Right ventricle myocardium inferior (tissue), 1 donor: ENCODE data around the gene SUSD4. TPM values are rescaled to one million over a fixed set of nuclear protein-coding genes. Genes with fewer than 3 reads are reported as not detected.

Source experiments
- ATAC-seq: fragments of 200-7000 bp; cut with Tn5 transposase; one replicate; pipeline ENCODE4 v1.9.1; 2020; ENCODE audit warnings: mild to moderate bottlenecking, moderate library complexity
- DNase-seq: peaks from one replicate; pipeline ENCODE4 v3.0.0; 2021; ENCODE audit errors: missing footprints
- intact Hi-C: fragments of 100-400 bp; cut with DNase I; formaldehyde crosslinking; loops from one replicate; pipeline ENCODE4 v1.11.0; 2022
- total RNA-seq: library from RNA; stranded (reverse); fragmentation: NEBNext Ultra II Directional; extraction: Animal tissue kit (Norgen Biotek cat#: 25700); gene quantifications from one replicate; pipeline ENCODE4 v1.2.1, GENCODE V29; 2021
- donor health status: DM: no; HTN: yes; CAD: no; lungs with severe emphysema.

SUSD4 gene
- total RNA-seq, 1 donor from 2014 or later = 8.7 TPM

DNA sequence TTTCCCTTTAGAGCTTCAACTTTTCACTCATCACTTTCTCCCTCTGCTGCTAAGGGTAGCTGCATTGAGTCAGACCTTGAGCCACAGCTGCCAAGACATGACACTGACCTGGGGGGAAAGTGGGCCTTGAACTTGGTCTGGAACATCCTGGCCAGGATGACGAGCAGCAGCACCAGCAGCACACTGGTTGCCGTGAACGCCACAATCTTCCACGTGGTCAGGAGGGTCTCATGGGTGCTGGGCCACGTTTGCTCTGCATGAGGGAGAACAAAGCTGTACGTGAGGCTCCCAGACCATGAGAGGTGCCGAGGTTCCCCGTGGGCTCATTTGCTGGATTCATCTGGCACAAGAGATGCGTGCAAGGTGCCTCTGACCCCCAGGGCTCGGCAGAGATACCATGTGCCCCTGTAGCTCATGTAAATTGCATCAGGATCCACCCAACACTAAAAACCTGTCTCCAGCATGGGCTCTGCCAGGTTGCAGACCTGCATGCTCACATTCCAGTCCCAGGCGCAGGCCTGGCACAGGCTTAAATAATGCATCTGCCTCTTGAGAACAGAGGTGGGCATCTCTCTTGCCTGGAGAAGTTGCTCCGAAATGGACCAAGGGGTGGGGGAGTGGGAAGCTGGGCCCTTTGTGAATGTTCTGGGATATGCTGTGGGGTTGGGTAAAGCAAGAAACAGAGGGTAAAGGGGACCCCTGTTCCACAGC, 136.3 kb downstream of the SUSD4 start:
- DNase-seq = no peak
- intact Hi-C loops = no loop called here
- no peak for ATAC-seq

DNA sequence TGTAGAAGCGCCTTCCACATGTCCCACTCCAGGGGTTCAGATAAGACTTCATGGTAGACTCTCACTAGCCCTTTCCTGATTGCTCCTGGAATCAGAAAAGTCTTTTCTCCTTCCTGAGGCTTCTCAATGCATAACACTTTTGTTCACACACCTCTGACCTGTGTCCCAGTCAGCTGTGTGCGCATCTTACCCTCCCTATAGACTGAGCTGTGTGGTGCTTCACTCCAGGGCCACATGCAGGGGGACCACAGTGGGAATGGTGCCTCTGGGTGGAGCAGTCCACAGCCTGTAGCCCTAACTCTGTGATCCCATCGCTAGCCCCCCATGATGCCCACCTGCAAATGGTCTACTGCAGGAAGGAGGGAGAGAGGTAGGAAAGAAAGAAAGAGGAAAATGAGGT, 136.9 kb downstream of the SUSD4 start:
- no peak for ATAC-seq
- DNase-seq = no peak
- intact Hi-C loops = no loop called here

DNA sequence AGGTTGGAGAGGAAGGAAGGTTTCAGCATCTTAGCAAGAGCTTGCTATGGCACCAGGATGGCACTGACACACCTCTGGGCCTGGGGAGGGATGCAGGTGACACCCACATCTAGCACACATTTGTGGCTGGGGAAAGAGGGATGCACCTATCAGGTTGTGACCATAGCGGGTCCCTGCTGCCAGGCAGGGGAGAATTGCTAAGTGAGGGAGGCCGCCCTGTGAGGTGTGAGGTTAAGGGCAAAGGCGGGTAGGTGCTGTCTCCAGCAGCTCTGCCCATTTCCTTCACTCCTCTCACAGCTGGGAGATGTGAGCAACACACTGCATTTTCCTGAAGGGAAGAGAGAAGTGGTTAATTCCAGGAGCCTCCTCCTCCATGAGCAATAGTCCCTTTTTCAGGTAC, 137.7 kb downstream of the SUSD4 start:
- DNase-seq = no peak
- intact Hi-C loops = no loop called here
- no peak for ATAC-seq

DNA sequence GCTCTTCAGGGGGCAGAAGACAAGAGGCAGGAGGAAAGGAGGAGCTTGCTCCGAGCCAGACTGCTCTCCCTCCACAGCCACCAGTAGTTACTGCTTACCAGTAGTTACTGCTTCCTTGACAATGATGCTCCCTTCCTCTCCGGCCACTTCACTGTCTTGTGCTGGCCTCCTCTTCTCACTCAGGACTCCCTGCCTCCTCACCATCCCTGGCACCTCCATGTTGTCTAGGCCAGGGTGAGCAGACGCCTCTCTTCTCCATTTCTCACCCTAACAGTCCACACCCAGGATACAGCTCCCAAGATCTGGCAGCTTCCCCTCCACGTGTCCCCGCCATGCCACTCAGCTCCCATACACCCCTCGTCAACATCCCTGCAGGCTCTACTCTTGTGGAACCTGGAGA, 138.5 kb downstream of the SUSD4 start:
- intact Hi-C loops = no loop called here
- no peak for DNase-seq

DNA sequence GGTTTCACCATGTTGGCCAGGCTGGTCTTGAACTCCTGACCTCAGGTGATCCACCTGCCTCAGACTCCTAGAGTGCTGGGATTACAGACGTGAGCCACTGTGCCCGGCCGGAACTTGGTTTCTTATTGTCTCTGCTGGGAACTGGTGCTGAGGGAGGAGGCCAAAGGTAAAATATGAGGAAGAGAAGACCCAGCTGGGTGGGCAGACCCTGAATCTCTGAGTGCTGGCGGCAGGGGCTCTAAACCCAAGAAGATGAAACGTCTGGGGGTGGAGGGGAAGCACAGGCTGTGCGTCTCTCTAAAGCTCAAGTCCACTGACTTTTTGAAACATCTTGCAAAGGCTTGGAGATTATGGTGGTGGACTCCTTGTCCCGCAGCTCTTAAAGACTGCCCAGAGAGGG, 138.9 kb downstream of the SUSD4 start:
- intact Hi-C loops = no loop called here
- ATAC-seq = no peak
- DNase-seq = no peak

More for the DNA sequence above, 138.5 kb downstream of the SUSD4 start:
- ATAC-seq = no peak

DNA sequence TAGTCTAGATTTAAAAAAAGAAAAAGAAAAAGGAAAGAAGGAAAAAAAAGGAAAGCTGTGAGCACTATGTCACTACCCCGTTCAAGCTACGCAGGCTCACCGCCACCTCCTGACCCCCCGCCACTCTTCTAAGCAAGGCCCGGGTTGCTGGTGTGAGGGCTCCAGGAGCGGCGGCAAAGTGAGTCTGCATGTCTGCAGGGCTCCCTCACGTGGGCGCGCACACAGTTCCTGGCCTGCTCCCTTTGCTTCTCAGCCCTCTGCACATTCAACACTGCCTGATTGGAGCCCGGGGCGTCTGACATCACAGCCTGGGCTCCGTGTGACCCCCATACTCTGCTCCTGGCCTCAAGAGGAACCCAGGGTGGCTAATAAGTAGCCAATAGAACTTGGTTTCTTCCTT, 139.5 kb downstream of the SUSD4 start:
- intact Hi-C loops = no loop called here
- ATAC-seq = no peak

DNA sequence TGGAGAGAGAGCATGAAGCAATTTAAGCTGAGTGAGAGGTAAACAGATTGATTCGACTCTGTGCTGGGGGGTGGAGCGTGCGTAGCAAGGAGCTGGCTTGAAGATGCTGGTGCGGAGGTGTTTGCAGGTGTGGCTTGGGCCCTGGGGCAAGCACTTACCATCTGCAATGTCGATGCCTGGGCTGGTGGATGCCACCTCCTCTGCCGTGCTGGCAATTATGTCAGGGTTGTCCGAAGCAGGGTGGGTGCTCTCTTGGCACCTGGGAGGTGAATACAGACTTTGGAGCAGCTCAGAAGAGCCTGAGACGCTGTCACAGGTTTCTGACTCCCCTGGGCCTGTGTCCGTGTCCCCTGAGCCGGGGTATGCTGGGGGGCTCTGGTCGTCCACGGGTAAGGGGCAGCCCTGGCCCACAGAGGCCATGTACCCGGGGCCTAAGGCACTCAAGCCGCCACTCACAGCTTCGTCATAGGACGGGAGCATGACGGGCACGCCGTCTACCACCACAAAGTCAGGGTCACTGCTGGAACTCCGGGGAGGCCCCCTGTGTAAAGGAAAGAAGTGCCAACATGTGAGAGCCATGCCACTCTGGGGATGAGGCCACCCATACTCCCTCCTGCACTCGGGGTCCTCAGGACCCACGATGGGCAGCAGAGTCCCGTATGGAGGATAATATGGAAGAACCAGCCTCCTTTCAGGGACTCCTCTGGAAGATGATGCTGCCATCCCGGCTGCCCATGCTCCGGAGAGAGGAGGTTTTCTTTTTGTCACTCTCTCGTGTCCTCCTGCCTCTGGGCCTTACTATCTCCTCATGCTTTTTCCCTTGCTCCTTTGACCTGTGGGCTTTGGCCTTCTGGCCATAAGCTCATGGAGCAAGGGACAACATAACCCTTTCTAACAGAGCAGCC, 140.6 kb downstream of the SUSD4 start:
- no peak for DNase-seq
- intact Hi-C loops = no loop called here
- no peak for ATAC-seq

More for the DNA sequence above, 139.5 kb downstream of the SUSD4 start:
- no peak for DNase-seq

DNA sequence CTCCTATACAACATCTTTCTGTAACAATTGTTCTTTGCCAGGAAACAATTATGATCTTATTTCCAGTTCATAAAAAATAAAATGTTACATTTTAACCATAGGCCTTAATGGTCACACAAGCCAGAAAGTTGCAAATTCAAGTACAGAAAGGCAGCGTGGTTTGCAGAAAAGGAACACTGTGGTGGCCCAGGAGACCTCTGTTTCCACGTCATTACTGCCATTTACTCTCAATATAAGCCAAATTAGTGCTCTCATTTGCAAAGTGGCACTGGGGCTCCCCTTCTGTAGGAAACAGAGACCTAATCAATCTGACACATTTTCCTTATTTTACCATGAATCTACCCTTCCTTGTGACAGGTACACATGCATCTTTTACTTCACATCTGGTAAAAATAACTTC, 141.6 kb downstream of the SUSD4 start:
- intact Hi-C loops = no loop called here
- ATAC-seq (no peak), DNase-seq (no peak)

DNA sequence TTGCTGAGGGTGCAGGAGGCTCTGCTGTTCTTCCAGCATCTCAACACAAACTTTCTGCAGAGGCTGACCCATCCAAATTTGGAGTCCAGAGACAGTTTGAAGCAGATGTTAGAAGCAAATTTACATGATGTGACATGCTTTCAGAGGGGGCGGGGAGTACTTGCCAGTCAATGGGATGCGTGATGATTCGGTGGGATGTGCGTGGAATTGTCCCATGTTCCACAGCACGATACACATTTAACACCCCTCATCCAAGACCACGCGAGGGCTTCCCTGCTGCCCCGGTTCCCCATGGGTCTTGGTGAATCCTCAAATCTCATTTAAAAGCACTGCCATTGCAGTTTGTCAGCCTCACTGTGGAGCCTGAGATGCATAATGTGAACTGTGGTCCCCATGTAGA, 142.3 kb downstream of the SUSD4 start:
- DNase-seq (no peak), ATAC-seq (peak; percentile 20)
- intact Hi-C loops = no loop called here

DNA sequence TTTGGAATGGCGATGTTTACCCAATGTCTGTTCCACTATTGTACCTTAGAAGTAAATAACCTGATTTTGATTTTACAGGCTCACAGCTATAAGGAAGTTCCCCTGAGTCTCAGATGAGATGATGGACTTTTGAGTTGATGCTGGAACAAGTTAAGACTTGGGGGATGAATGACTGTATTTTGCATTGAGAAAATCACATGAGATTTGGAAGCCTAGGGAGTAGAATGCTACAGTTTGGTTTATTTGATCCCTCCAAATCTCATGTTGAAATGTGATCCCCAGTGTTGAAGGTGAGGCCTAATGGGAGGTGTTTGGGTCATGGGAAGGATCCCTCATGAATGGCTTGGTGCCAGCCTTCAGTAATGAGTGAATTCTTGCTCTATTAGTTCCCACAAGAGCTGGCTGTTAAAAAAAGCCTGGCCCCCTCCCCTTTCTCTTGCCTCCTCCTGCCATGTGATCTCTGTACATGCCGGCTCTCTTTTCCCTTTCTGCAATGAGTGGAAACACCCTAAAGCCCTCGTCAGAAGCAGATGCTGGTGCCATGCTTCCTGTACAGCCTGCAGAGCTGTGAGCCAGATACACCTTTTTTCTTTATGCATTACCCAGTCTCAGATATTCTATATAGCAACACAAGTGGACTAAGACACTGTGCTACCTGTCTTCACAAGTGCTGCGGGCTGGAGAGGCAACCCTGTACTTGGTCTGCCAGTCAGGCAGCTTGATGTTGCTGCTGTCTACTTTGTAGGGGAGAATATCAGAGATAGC, 143.9 kb downstream of the SUSD4 start:
- intact Hi-C loops = no loop called here
- ATAC-seq (no peak), DNase-seq (no peak)

DNA sequence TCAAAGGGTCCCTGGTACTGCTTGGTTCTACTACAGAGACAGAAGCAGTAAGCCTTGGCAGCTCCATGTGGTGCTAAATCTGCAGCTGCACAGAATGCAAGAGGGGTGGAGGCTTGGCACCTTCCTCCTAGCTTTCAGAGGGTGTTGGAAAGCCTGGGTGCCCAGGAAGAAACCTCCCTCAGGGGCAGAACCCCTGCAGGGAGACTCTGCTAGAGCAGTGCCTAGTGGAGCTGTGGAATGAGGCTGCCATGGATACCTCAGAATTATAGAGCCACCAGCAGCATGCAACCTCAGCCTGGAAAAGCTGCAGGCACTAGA, 144.7 kb downstream of the SUSD4 start:
- intact Hi-C loops = no loop called here
- DNase-seq (no peak), ATAC-seq (no peak)

DNA sequence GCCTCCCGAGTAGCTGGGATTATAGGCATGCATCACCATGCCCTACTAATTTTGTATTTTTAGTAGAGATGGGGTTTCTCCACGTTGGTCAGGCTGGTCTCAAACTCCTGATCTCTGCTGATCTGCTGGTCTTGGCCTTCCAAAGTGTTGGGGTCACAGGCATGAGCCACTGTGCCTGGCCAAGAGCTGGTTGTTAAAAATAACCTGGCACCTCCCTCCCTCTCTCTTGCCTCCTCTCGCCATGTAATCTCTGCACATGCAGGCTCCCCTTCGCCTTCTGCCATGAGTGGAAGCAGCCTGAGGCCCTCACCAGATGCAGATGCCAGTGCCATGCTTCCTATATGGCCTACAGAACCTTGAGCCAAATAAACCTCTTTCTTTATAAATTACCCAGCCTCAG, 146.2 kb downstream of the SUSD4 start:
- no peak for ATAC-seq
- intact Hi-C loops = no loop called here
- DNase-seq = no peak

DNA sequence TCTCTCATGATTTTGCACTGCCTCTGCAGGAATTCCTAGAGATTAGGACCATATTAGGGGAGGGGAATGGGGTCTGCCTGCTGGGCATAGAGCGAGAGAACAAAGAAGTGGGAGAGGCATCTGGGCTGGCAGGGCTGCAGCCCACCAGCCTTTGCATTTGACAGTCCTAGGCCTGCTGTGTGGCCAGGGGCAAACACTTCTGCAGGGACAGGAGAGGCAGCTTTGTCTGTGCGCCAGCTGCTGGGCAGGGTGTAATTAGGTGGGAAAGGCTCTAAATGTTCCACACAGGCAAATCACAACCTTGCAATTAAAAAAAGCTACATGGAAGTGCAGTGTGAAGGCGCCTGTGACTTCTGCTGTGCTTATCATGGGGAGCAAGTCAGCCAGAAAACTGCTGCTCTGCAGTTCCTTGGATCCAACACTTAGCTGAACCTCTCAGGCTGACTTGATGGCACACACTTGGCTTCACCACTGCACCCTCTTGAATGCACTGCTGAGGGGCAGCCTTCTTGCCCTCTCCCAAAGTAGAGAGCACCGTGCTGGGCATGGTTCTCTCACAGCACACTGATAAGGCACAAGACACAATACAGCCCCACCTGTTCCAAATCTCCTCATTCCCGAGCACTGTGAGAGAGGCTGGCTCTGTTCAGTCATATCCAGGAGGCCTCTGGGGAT, 147.3 kb downstream of the SUSD4 start:
- intact Hi-C loops = no loop called here
- no peak for ATAC-seq
- no peak for DNase-seq

DNA sequence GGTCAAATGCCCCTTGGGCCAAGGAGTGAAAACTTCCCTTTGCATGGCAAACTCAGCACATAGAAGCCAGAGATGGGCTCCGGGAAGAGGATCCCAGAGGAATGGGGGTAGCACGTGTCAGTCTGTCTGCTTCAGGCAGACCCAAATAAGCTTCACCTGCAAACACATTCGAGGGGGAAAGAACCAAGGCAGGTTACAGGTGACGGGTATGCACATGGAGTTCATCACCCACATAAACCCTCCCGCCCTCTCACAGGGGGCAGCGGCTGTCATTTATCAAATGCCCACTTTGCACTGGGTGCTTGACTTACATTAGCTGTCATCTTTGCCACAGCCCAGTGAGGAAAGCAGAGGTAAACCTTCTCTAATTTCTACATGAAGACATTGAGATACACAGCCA, 147.9 kb downstream of the SUSD4 start:
- intact Hi-C loops = no loop called here
- ATAC-seq (no peak), DNase-seq (no peak)

DNA sequence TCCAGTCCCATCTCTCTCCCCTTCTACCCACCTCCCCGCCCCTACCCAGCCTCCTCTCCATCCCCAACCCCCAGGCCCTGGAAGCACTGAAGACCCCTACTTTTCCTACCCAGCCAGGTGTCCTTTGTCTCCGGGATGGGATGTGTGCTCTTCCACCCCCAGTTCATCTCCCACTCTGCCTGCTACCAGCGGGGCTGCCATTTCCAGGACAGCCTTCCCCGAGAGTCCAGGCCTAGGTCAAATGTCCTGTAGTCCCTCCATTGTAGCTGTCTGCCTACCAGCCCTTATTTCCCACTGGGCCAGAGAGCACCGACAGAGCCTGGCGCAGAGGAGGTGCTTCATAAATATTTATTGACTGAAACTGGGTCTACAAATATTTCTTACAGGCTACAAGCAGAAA, 148.9 kb downstream of the SUSD4 start:
- intact Hi-C loops = no loop called here
- ATAC-seq (no peak), DNase-seq (no peak)

DNA sequence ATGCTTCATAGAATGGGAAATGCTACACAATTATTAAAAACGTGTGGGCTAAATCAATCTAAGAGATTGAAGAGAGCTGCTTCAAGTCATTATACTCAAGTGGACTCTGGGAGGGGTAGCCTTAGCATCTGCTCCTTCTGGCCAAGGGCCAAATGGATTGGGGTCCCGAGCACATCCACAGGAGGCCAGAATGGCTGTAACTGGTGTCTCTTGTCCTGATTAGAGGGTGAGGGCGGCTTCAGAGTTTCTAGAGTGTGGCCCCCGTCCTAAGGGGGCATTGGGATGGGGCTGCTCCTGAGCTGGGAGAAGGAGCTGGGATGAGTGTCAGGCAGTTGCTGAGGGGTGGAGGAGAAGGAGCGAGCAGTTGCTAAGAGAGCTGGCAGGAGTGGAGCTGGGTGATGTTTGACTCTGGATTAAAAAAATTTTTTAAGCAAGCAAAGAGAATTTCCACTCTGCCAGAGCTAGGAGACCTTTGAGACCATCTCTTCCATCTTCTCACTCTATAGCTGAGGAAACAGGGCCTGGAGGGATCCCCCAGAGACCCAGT, 149.6 kb downstream of the SUSD4 start:
- no peak for DNase-seq

DNA sequence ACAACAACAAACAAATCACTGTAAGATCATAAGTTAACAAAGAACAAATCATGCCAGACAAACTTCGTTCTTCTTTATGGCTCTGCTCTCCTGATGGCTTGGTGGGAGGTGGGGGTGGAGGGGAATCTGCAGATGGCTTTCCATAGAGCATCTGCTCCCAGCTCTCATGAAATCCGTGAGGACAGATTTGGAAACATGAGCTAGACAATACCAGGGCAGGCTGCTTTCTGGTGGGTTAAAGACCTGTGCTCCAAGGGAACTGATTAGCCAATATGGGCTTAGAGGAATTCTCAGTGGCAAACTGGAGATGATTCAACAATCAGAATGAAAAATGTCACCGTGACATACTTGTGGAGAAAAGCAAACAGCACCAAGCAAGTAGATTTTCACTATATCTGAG, 151.5 kb downstream of the SUSD4 start:
- no peak for ATAC-seq
- intact Hi-C loops = no loop called here
- no peak for DNase-seq

More for the DNA sequence above, 149.6 kb downstream of the SUSD4 start:
- intact Hi-C loops = no loop called here
- no peak for ATAC-seq

DNA sequence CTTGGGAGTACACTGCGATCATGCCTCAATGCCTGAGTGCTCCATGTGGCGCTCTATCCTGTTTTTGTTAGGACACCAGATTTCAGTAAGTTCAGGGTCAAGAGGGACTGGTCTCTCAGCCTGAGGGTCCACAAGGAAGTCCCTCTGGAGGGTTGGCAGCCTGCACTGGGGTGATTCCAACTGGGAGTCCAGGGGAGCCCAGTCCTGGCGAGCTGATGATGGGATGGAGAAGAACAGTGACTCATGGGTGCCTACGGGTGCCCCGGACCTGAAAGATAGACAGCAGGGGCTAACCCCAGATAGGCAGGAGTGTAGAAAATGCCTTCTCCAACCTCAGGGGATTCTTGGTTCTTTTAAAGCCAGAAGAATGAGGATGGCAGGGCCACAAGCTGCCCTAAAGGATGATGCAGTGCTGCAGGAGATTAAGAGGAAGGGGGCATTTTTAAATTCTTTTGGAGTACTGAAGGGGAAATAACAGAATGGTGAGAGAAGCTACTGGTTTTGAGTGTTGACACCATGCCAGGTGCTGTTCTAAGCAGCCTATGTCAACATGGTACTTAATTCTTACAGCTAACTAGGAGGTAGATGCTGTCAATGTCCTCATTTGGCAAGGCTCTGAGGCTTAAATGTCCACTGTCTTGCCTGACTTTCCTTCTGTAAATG, 152.5 kb downstream of the SUSD4 start:
- DNase-seq = no peak
- intact Hi-C loops = no loop called here
- no peak for ATAC-seq

DNA sequence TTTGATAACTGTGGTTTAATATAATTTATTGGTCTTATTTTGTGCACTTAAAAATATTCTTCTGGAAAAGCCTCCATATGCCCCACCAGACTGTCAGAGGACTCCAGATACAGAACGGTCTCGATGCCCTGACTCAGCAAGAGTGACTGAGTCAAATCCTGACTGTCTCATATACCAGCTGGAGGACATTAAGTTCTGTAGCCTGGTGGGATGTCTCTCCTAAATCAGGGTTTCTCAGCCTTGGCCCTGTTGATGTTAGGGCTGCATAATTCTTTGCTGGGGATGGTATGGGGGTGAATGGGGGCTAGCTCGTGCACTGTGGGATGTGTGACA, 153.2 kb downstream of the SUSD4 start:
- intact Hi-C loops = no loop called here
- ATAC-seq = no peak
- DNase-seq = no peak
